ENCODE results near the gene SCGB2B2.

SCGB2B2 gene

GRCh38 chr19:34639491-34640085 is 37.4 kb downstream of the SCGB2B2 start:
- DNase-seq, result peak; percentile 11
- Histone ChIP-seq H3K36me3 (replicated peaks) (no peaks in the 10 kb centered on the region), H3K4me3 (ENCODE audit: low read depth, low read length) (no peak overlapping the region), H3K27ac (no peak overlapping the region), H3K27me3 (replicated peaks) (no peaks in the 10 kb centered on the region)
- peak; percentile 77 for TF ChIP-seq CTCF (IDR thresholded peaks at IDR 0.05; ENCODE audit: low read depth, low read length, missing control alignments)
- in situ Hi-C loops (cut with HindIII; ENCODE audit: low pct_ligation_motif_present, low sequenced_read_pairs), result no loop called here

- in situ Hi-C loops (cut with HindIII; ENCODE audit: low pct_ligation_motif_present, low sequenced_read_pairs), result no loop called here
These were observed 43.2 kb downstream of the SCGB2B2 start for GRCh38 chr19:34633802-34634201.

More at GRCh38 chr19:34633802-34634201, 43.2 kb downstream of the SCGB2B2 start:
- Histone ChIP-seq H3K27ac (no peak overlapping the region), H3K4me3 (ENCODE audit: low read depth, low read length) (no peak overlapping the region), H3K36me3 (replicated peaks) (no peaks in the 10 kb centered on the region), H3K27me3 (replicated peaks) (no peaks in the 10 kb centered on the region)
- no peak for TF ChIP-seq CTCF (IDR thresholded peaks at IDR 0.05; ENCODE audit: low read depth, low read length, missing control alignments)
- no peak for DNase-seq

Measured in brain microvascular endothelial cell (primary cell).